Left renal pelvis (tissue), 4 donors: ENCODE results near the gene ATF2. TPM values are rescaled to one million over a fixed set of nuclear protein-coding genes. Genes with fewer than 3 reads are reported as not detected.
"Not testable (repeated sequence)": the region's sequence is repeated elsewhere in the genome, so short reads cannot be mapped to it uniquely, and the experiment has no call there.

Experiments
- DNase-seq, 4 donors: peaks; one replicate each; pipeline ENCODE4 v3.0.0-alpha.2; 2013; ENCODE audit warnings: low read depth in 4 of 4, low spot score in 3 of 4
- polyA plus RNA-seq, 4 donors: library from polyadenylated mRNA; unstranded; fragments of 120-200 nt; gene quantifications; one replicate each; pipeline ENCODE4 v1.2.1, GENCODE V29; 2013; ENCODE audit not compliant: insufficient read length in 4 of 4

Gene ATF2
- polyA plus RNA-seq, 4 donors = 60.5 to 70.3 (median 63.6) TPM

GRCh38 chr2:175103191-175103590 lies 64.8 kb downstream of the ATF2 start:
- no peak for DNase-seq

GRCh38 chr2:175101514-175101913 lies 66.5 kb downstream of the ATF2 start:
- no peak for DNase-seq

- no peak for DNase-seq
These were observed 70.7 kb downstream of the ATF2 start for GRCh38 chr2:175097297-175097696.

GRCh38 chr2:175084117-175084516 lies 83.9 kb downstream of the ATF2 start:
- not testable (repeated sequence) for DNase-seq

- DNase-seq = no peak
These were observed 87.5 kb downstream of the ATF2 start for GRCh38 chr2:175080479-175080878.

- DNase-seq = no peak
These were observed 91.7 kb downstream of the ATF2 start for GRCh38 chr2:175076272-175076671.

- DNase-seq = no peak
These were observed 93.5 kb downstream of the ATF2 start for GRCh38 chr2:175074478-175074877.

- DNase-seq = no peak
These were observed 99.5 kb downstream of the ATF2 start for GRCh38 chr2:175068534-175068933.

- DNase-seq = no peak
These were observed 101.6 kb downstream of the ATF2 start for GRCh38 chr2:175066411-175066810.

- DNase-seq = no peak
These were observed 103.2 kb downstream of the ATF2 start for GRCh38 chr2:175064797-175065196.

- DNase-seq = no peak
These were observed 104.3 kb downstream of the ATF2 start for GRCh38 chr2:175063741-175064140.

GRCh38 chr2:175062787-175063585 lies 105.0 kb downstream of the ATF2 start:
- no peak for DNase-seq

GRCh38 chr2:175057078-175057685 lies 110.8 kb downstream of the ATF2 start:
- no peak for DNase-seq

- DNase-seq = no peak
These were observed 112.0 kb downstream of the ATF2 start for GRCh38 chr2:175055993-175056392.

- no peak for DNase-seq
These were observed 113.7 kb downstream of the ATF2 start for GRCh38 chr2:175054340-175054739.

GRCh38 chr2:175049661-175050060 lies 118.3 kb downstream of the ATF2 start:
- no peak for DNase-seq

- DNase-seq = no peak
These were observed 119.7 kb downstream of the ATF2 start for GRCh38 chr2:175048275-175048674.

- no peak for DNase-seq
These were observed 128.5 kb downstream of the ATF2 start for GRCh38 chr2:175039490-175039889.

- DNase-seq = no peak
These were observed 129.0 kb downstream of the ATF2 start for GRCh38 chr2:175039031-175039430.

GRCh38 chr2:175037941-175038340 lies 130.1 kb downstream of the ATF2 start:
- DNase-seq = no peak

- no peak for DNase-seq
These were observed 131.4 kb downstream of the ATF2 start for GRCh38 chr2:175036582-175037018.

- DNase-seq = no peak
These were observed 132.2 kb downstream of the ATF2 start for GRCh38 chr2:175035806-175036205.
